ENCODE data around the gene LINGO4. TPM values are rescaled to one million over a fixed set of nuclear protein-coding genes. Genes with fewer than 3 reads are reported as not detected.

LINGO4 gene
- total and polyA plus RNA-seq, 10 of the 15 experiments (the other 5 are each of a cell fraction or from before 2014, with no cell fraction given) = not detected

GRCh38 chr1:151829352-151830046 is 24.3 kb upstream of the LINGO4 start (continued):
- TF ChIP-seq HSF1 (IDR thresholded peaks at IDR 0.05; ENCODE audit: low read depth, low read length) = no peak

GRCh38 chr1:151828921-151829320 is 23.7 kb upstream of the LINGO4 start:
- ChIA-PET SMC1A (ENCODE audit: uncharacterized antibody, unreplicated experiment) (no interaction called here), RAD21 (ENCODE audit: unreplicated experiment) (no interaction called here), POLR2A (no interaction called here), CTCF (interaction anchor here (0.7 to 1.9 kb wide), 3 partner anchors 8 to 341 kb away, joined by 3 to 6 read pairs (median 6); no protein-coding TSS in a partner anchor)
- FAIRE-seq = no peak
- Histone ChIP-seq H3K4me2 (ENCODE audit: control insufficient read depth, insufficient read depth) (no peak overlapping the region), H3K4me3 (no peak overlapping the region), H3K27ac (ENCODE audit: control insufficient read depth, insufficient read depth) (no peak overlapping the region), H4K20me1 (ENCODE audit: control insufficient read depth, insufficient read depth) (no peaks in the 10 kb centered on the region), H3K9ac (ENCODE audit: control insufficient read depth, insufficient read depth, low read length) (no peak overlapping the region), H3K4me1 (ENCODE audit: control insufficient read depth, insufficient read depth, low read length) (peaks cover 5% of the 10 kb centered on the region), H2AFZ (ENCODE audit: control insufficient read depth, low read depth, low read length) (no peak overlapping the region), H3K36me3 (ENCODE audit: control insufficient read depth in 2 of 2, insufficient read depth in 2 of 2, low read length in 1 of 2) (no peaks in the 10 kb centered on the region), H3K9me3 (replicated peaks; ENCODE audit: control insufficient read depth, insufficient read depth, low read length) (no peaks in the 10 kb centered on the region), H3K79me2 (ENCODE audit: control insufficient read depth, insufficient read depth, low read length) (no peaks in the 10 kb centered on the region), H3K27me3 (replicated peaks in 1 of 2; ENCODE audit: control insufficient read depth in 2 of 2, insufficient read depth in 2 of 2, low read length in 1 of 2) (no peaks in the 10 kb centered on the region)
- 16% methylated on average over 8 of the region's 12 CpGs for WGBS (ENCODE audit: insufficient coverage, insufficient replicate concordance, low lambda C conversion rate, missing lambda C conversion rate)
- TF ChIP-seq, protein P1, sequence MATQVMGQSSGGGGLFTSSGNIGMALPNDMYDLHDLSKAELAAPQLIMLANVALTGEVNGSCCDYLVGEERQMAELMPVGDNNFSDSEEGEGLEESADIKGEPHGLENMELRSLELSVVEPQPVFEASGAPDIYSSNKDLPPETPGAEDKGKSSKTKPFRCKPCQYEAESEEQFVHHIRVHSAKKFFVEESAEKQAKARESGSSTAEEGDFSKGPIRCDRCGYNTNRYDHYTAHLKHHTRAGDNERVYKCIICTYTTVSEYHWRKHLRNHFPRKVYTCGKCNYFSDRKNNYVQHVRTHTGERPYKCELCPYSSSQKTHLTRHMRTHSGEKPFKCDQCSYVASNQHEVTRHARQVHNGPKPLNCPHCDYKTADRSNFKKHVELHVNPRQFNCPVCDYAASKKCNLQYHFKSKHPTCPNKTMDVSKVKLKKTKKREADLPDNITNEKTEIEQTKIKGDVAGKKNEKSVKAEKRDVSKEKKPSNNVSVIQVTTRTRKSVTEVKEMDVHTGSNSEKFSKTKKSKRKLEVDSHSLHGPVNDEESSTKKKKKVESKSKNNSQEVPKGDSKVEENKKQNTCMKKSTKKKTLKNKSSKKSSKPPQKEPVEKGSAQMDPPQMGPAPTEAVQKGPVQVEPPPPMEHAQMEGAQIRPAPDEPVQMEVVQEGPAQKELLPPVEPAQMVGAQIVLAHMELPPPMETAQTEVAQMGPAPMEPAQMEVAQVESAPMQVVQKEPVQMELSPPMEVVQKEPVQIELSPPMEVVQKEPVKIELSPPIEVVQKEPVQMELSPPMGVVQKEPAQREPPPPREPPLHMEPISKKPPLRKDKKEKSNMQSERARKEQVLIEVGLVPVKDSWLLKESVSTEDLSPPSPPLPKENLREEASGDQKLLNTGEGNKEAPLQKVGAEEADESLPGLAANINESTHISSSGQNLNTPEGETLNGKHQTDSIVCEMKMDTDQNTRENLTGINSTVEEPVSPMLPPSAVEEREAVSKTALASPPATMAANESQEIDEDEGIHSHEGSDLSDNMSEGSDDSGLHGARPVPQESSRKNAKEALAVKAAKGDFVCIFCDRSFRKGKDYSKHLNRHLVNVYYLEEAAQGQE (IDR thresholded peaks at IDR 0.05; ENCODE audit: low read depth, low read length) = peak; percentile 62; the same call in 1 of the 2 replicates
- TF ChIP-seq, protein P2, sequence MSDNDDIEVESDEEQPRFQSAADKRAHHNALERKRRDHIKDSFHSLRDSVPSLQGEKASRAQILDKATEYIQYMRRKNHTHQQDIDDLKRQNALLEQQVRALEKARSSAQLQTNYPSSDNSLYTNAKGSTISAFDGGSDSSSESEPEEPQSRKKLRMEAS (IDR thresholded peaks at IDR 0.05; ENCODE audit: low read depth, low read length) = no peak
- intact Hi-C loops (cut with micrococcal nuclease; ENCODE audit: unreplicated experiment) (no loop called here), in situ Hi-C loops (cut with MboI) (no loop called here)
- DNase-seq (ENCODE audit: low read depth, low spot score) = no peak
- ATAC-seq = no peak
- no TSS peak for BruUV-seq (replicated peaks)

All from GM12878 (cell line).